Measurements from ENCODE around the gene ZFHX3. TPM values are rescaled to one million over a fixed set of nuclear protein-coding genes. Genes with fewer than 3 reads are reported as not detected.

ZFHX3 gene
- total RNA-seq, 1 experiment from 2014 or later = 21.8 TPM

DNA sequence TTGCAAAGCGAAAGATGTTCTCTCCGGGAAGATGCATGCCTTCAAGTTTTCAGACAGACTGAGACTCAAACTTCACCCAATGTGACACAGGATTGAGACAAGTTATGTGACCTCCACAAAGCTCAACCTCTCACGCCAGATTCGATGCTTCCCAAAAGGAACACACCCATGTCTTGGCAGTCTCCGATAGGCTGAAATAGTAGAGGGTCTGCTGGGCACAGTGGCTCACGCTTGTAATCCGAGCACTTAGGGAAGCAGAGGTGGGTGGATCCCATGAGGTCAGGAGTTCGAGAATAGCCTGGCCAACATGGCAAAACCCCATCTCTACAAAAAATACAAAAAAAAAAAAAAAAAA, 22.1 kb downstream of the ZFHX3 start:
- intact Hi-C loops (cut with micrococcal nuclease; ENCODE audit: unreplicated experiment) = no loop called here
- ChIA-PET CTCF (no interaction called here), POLR2A (ENCODE audit: low non-redundant PET) (no interaction called here)
- Histone ChIP-seq H3K4me3 (ENCODE audit: low read depth, low read length, poor library complexity, severe bottlenecking) (no peak overlapping the region), H3K9me3 (ENCODE audit: low read depth, low read length, poor library complexity, severe bottlenecking) (no peaks in the 10 kb centered on the region), H3K27me3 (replicated peaks; ENCODE audit: insufficient read depth, low read depth, low read length, poor library complexity) (no peaks in the 10 kb centered on the region), H3K36me3 (ENCODE audit: insufficient read depth, low read length, poor library complexity, severe bottlenecking) (no peaks in the 10 kb centered on the region), H3K27ac (ENCODE audit: low read depth, low read length, poor library complexity, severe bottlenecking) (no peak overlapping the region), H3K4me1 (ENCODE audit: insufficient read depth, low read length, poor library complexity, severe bottlenecking) (peaks cover 9% of the 10 kb centered on the region)
- BruUV-seq (replicated peaks) = no TSS peak
- DNase-seq (ENCODE audit: low spot score) = no peak
- TF ChIP-seq EZH2 (IDR thresholded peaks at IDR 0.05; ENCODE audit: borderline replicate concordance, low read depth, low read length, poor library complexity, severe bottlenecking) = no peak
- TF ChIP-seq, protein P1, sequence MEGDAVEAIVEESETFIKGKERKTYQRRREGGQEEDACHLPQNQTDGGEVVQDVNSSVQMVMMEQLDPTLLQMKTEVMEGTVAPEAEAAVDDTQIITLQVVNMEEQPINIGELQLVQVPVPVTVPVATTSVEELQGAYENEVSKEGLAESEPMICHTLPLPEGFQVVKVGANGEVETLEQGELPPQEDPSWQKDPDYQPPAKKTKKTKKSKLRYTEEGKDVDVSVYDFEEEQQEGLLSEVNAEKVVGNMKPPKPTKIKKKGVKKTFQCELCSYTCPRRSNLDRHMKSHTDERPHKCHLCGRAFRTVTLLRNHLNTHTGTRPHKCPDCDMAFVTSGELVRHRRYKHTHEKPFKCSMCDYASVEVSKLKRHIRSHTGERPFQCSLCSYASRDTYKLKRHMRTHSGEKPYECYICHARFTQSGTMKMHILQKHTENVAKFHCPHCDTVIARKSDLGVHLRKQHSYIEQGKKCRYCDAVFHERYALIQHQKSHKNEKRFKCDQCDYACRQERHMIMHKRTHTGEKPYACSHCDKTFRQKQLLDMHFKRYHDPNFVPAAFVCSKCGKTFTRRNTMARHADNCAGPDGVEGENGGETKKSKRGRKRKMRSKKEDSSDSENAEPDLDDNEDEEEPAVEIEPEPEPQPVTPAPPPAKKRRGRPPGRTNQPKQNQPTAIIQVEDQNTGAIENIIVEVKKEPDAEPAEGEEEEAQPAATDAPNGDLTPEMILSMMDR (conservative IDR thresholded peaks at IDR 0.05; ENCODE audit: low read depth, low read length) = no peak

GRCh38 chr16:73025151-73025855, 22.6 kb downstream of the ZFHX3 start:
- Histone ChIP-seq H3K4me1 (ENCODE audit: insufficient read depth, low read length, poor library complexity, severe bottlenecking) (peaks cover 13% of the 10 kb centered on the region), H3K27me3 (replicated peaks; ENCODE audit: insufficient read depth, low read depth, low read length, poor library complexity) (no peaks in the 10 kb centered on the region), H3K9me3 (ENCODE audit: low read depth, low read length, poor library complexity, severe bottlenecking) (no peaks in the 10 kb centered on the region), H3K4me3 (ENCODE audit: low read depth, low read length, poor library complexity, severe bottlenecking) (no peak overlapping the region), H3K27ac (ENCODE audit: low read depth, low read length, poor library complexity, severe bottlenecking) (no peak overlapping the region), H3K36me3 (ENCODE audit: insufficient read depth, low read length, poor library complexity, severe bottlenecking) (no peaks in the 10 kb centered on the region)
- DNase-seq (ENCODE audit: low spot score) = no peak
- TF ChIP-seq, protein P1 (conservative IDR thresholded peaks at IDR 0.05; ENCODE audit: low read depth, low read length) = no peak
- TF ChIP-seq EZH2 (IDR thresholded peaks at IDR 0.05; ENCODE audit: borderline replicate concordance, low read depth, low read length, poor library complexity, severe bottlenecking) = no peak
- POLR2A ChIA-PET (ENCODE audit: low non-redundant PET) = no interaction called here
- intact Hi-C loops (cut with micrococcal nuclease; ENCODE audit: unreplicated experiment) = no loop called here
- CTCF ChIA-PET = no interaction called here
- no TSS peak for BruUV-seq (replicated peaks)

DNA sequence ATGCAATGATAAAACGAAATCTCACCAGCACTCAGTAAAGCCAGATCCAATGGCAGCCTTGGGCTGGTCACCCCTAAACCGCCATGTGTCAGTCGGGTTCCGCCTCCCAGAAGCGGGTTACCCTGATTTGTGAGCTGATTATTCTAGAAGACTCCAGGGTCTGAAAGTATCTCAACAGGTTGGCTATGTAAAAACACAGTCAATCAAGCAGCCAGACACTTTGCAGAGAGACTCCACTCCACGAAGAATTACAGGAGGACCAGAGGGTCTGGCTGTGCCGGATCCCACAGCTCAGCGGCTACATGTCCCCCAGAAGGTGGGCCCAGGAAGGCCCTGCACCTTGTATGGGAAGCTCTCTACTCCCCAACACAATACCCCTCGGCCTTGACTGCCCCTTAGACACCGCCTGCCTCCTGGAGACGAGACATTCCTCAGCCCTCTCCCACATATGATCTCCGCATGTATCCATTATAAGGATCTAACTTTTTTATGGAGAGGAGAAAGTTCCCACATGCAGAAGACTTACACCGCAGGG, 23.3 kb downstream of the ZFHX3 start:
- Histone ChIP-seq H3K9me3 (ENCODE audit: low read depth, low read length, poor library complexity, severe bottlenecking) (no peaks in the 10 kb centered on the region), H3K4me3 (ENCODE audit: low read depth, low read length, poor library complexity, severe bottlenecking) (no peak overlapping the region), H3K27ac (ENCODE audit: low read depth, low read length, poor library complexity, severe bottlenecking) (no peak overlapping the region), H3K4me1 (ENCODE audit: insufficient read depth, low read length, poor library complexity, severe bottlenecking) (peaks cover 20% of the 10 kb centered on the region), H3K27me3 (replicated peaks; ENCODE audit: insufficient read depth, low read depth, low read length, poor library complexity) (no peaks in the 10 kb centered on the region), H3K36me3 (ENCODE audit: insufficient read depth, low read length, poor library complexity, severe bottlenecking) (no peaks in the 10 kb centered on the region)
- no peak for TF ChIP-seq EZH2 (IDR thresholded peaks at IDR 0.05; ENCODE audit: borderline replicate concordance, low read depth, low read length, poor library complexity, severe bottlenecking)
- TF ChIP-seq, protein P1 (conservative IDR thresholded peaks at IDR 0.05; ENCODE audit: low read depth, low read length) = no peak
- ChIA-PET POLR2A (ENCODE audit: low non-redundant PET) (no interaction called here), CTCF (no interaction called here)
- intact Hi-C loops (cut with micrococcal nuclease; ENCODE audit: unreplicated experiment) = no loop called here
- BruUV-seq (replicated peaks) = no TSS peak
- DNase-seq (ENCODE audit: low spot score) = no peak

Data from A673 (cell line).